Neural cell (in vitro differentiated cells): ENCODE measurements around the gene ADD2. TPM values are rescaled to one million over a fixed set of nuclear protein-coding genes. Genes with fewer than 3 reads are reported as not detected.

Source experiments
- H2AFZ ChIP-seq: fragments of 200-600, 300-800 bp; sonication (generic), shearing (Covaris generic); 2 replicates; pipeline ENCODE4 v1.6.0; 2014; ENCODE audit warnings: low read depth, mild to moderate bottlenecking, antibody characterized with exemption, low read length, moderate library complexity
- H3F3A ChIP-seq: fragments of 200-600 bp; shearing (Covaris generic); 2 replicates; pipeline ENCODE4 v1.6.1; 2016; ENCODE audit warnings: mild to moderate bottlenecking, moderate library complexity, mixed read lengths, antibody characterized with exemption, low read length; ENCODE audit not compliant: insufficient read depth, poor library complexity, severe bottlenecking
- H3K27ac ChIP-seq: fragments of 200-600, 300-800 bp; sonication (generic), shearing (Covaris generic); 2 replicates; pipeline ENCODE4 v1.5.1; 2014; ENCODE audit warnings: mild to moderate bottlenecking, low read length, moderate library complexity
- H3K27me3 ChIP-seq: fragments of 300-800, 200-600 bp; sonication (generic), shearing (Covaris generic); 2 replicates; pipeline ENCODE4 v1.6.0; 2014; ENCODE audit warnings: mild to moderate bottlenecking, low read depth, low read length, moderate library complexity; ENCODE audit not compliant: insufficient read depth
- H3K36me3 ChIP-seq: fragments of 300-800, 200-600 bp; sonication (generic), shearing (Covaris generic); 2 replicates; pipeline ENCODE4 v1.5.1; 2014; ENCODE audit warnings: mild to moderate bottlenecking, antibody characterized with exemption, low read length, moderate library complexity; ENCODE audit not compliant: insufficient read depth
- H3K4me2 ChIP-seq: fragments of 300-800, 200-600 bp; sonication (generic), shearing (Covaris generic); 2 replicates; pipeline ENCODE4 v1.6.0; 2014; ENCODE audit warnings: mild to moderate bottlenecking, low read length
- H3K4me3 ChIP-seq: fragments of 300-800, 200-600 bp; sonication (generic), shearing (Covaris generic); 2 replicates; pipeline ENCODE4 v1.5.1; 2014; ENCODE audit warnings: mild to moderate bottlenecking, low read length, moderate library complexity
- H3K79me2 ChIP-seq: fragments of 200-600 bp; shearing (Covaris generic); replicated peaks from 2 replicates; pipeline ENCODE4 v1.6.0; 2014; ENCODE audit warnings: mild to moderate bottlenecking, low read length, moderate library complexity; ENCODE audit not compliant: insufficient read depth
- H3K9ac ChIP-seq: fragments of 300-800, 200-600 bp; sonication (generic), shearing (Covaris generic); 2 replicates; pipeline ENCODE4 v1.6.1; 2016; ENCODE audit warnings: mild to moderate bottlenecking, low read length, mixed read lengths
- H3K9me2 ChIP-seq: fragments of 200-600 bp; shearing (Covaris generic); 2 replicates; pipeline ENCODE4 v1.6.1; 2016; ENCODE audit warnings: mild to moderate bottlenecking, low read length, mixed read lengths; ENCODE audit not compliant: insufficient read depth
- H3K9me3 ChIP-seq: fragments of 200-600, 300-800 bp; sonication (generic), shearing (Covaris generic); 2 replicates; pipeline ENCODE4 v1.6.1; 2016; ENCODE audit warnings: mild to moderate bottlenecking, mixed run types, low read length, moderate library complexity, mixed read lengths
- H4K20me1 ChIP-seq: fragments of 200-600 bp; shearing (Covaris generic); 2 replicates; pipeline ENCODE4 v1.6.1; 2016; ENCODE audit warnings: mild to moderate bottlenecking, mixed run types; ENCODE audit not compliant: insufficient read depth
- CTCF ChIP-seq: fragments of 450-650 bp; IDR thresholded peaks from 2 replicates; pipeline ENCODE4 v1.5.1; 2014; ENCODE audit warnings: antibody characterized with exemption, mild to moderate bottlenecking, moderate library complexity; ENCODE audit not compliant: poor library complexity, severe bottlenecking
- EP300 ChIP-seq: fragments of 450-650 bp; conservative IDR thresholded peaks from 2 replicates; pipeline ENCODE4 v1.6.1; 2014; ENCODE audit warnings: antibody characterized with exemption, mild to moderate bottlenecking, moderate library complexity; ENCODE audit not compliant: poor library complexity, severe bottlenecking
- EZH2 ChIP-seq: fragments of 200-600, 300-800 bp; shearing (Covaris generic), sonication (generic); IDR thresholded peaks from 2 replicates; pipeline ENCODE4 v1.6.1; 2014; ENCODE audit warnings: antibody characterized with exemption, low read length, borderline replicate concordance, mild to moderate bottlenecking; ENCODE audit not compliant: insufficient read depth, poor library complexity, severe bottlenecking
- MXI1 ChIP-seq: fragments of 450-650 bp; conservative IDR thresholded peaks from 2 replicates; pipeline ENCODE4 v1.6.1; 2014; ENCODE audit warnings: antibody characterized with exemption, mild to moderate bottlenecking; ENCODE audit not compliant: poor library complexity, severe bottlenecking
- POLR2AphosphoS5 ChIP-seq: IDR thresholded peaks from 2 replicates; pipeline ENCODE4 v1.6.1; 2012
- RAD21 ChIP-seq: fragments of 450-650 bp; conservative IDR thresholded peaks from 2 replicates; pipeline ENCODE4 v1.6.1; 2014; ENCODE audit warnings: antibody characterized with exemption, mild to moderate bottlenecking, moderate library complexity
- REST ChIP-seq: IDR thresholded peaks from 2 replicates; pipeline ENCODE4 v1.6.1; 2012; ENCODE audit warnings: borderline replicate concordance
- SMC3 ChIP-seq: fragments of 450-650 bp; conservative IDR thresholded peaks from 2 replicates; pipeline ENCODE4 v1.6.1; 2014; ENCODE audit warnings: antibody characterized with exemption, mild to moderate bottlenecking, moderate library complexity; ENCODE audit not compliant: poor library complexity
- TAF1 ChIP-seq: IDR thresholded peaks from 2 replicates; pipeline ENCODE4 v1.6.1; 2012; ENCODE audit warnings: low read depth
- polyA plus RNA-seq: library from polyadenylated mRNA; depleted of rRNA; stranded (reverse); fragments of >200 nt; gene quantifications from 2 replicates; pipeline ENCODE4 v1.2.3, GENCODE V29; 2014

Gene ADD2
- polyA plus RNA-seq, 1 donor from 2014 or later = 52.5 TPM

- TF ChIP-seq REST = no peak
- TF ChIP-seq EP300 = no peak
- no peak for TF ChIP-seq MXI1
- no peak for TF ChIP-seq EZH2
- no peak for TF ChIP-seq POLR2AphosphoS5
- TF ChIP-seq SMC3 = no peak
- no peak for TF ChIP-seq TAF1
- no peak for TF ChIP-seq CTCF
- Histone ChIP-seq H3K9me2 (no peaks in the 10 kb centered on the region), H2AFZ (no peak overlapping the region), H3F3A (no peaks in the 10 kb centered on the region), H3K4me3 (no peak overlapping the region), H3K27ac (no peak overlapping the region), H4K20me1 (no peaks in the 10 kb centered on the region), H3K27me3 (no peaks in the 10 kb centered on the region), H3K9me3 (no peaks in the 10 kb centered on the region), H3K4me2 (no peak overlapping the region), H3K9ac (no peak overlapping the region), H3K79me2 (no peaks in the 10 kb centered on the region), H3K36me3 (no peaks in the 10 kb centered on the region)
Measured at GRCh38 chr2:70703900-70704549, 64.0 kb downstream of the ADD2 start.

GRCh38 chr2:70702711-70703395, 65.1 kb downstream of the ADD2 start:
- Histone ChIP-seq H3K27me3 (no peaks in the 10 kb centered on the region), H3K4me2 (no peak overlapping the region), H3K79me2 (no peaks in the 10 kb centered on the region), H3K9ac (no peak overlapping the region), H3K27ac (no peak overlapping the region), H3K9me3 (no peaks in the 10 kb centered on the region), H2AFZ (no peak overlapping the region), H3K9me2 (no peaks in the 10 kb centered on the region), H4K20me1 (no peaks in the 10 kb centered on the region), H3K4me3 (no peak overlapping the region), H3K36me3 (no peaks in the 10 kb centered on the region), H3F3A (no peaks in the 10 kb centered on the region)
- TF ChIP-seq RAD21 (no peak), POLR2AphosphoS5 (no peak), SMC3 (no peak), REST (no peak), EP300 (no peak), CTCF (no peak), MXI1 (no peak), TAF1 (no peak), EZH2 (no peak)
